GM18870 (cell line): ENCODE results near the gene DTX4.
A peak's percentile ranks its signal among the peaks of the same experiment; 100 is the strongest.
"Not testable (repeated sequence)": the region's sequence is repeated elsewhere in the genome, so short reads cannot be mapped to it uniquely, and the experiment has no call there.

Experiments
- ATAC-seq: cut with Tn5 transposase; IDR thresholded peaks from one replicate; pipeline ENCODE4 v1.9.1; 2021; ENCODE audit warnings: moderate library complexity; ENCODE audit not compliant: unreplicated experiment

DTX4 gene

DNA sequence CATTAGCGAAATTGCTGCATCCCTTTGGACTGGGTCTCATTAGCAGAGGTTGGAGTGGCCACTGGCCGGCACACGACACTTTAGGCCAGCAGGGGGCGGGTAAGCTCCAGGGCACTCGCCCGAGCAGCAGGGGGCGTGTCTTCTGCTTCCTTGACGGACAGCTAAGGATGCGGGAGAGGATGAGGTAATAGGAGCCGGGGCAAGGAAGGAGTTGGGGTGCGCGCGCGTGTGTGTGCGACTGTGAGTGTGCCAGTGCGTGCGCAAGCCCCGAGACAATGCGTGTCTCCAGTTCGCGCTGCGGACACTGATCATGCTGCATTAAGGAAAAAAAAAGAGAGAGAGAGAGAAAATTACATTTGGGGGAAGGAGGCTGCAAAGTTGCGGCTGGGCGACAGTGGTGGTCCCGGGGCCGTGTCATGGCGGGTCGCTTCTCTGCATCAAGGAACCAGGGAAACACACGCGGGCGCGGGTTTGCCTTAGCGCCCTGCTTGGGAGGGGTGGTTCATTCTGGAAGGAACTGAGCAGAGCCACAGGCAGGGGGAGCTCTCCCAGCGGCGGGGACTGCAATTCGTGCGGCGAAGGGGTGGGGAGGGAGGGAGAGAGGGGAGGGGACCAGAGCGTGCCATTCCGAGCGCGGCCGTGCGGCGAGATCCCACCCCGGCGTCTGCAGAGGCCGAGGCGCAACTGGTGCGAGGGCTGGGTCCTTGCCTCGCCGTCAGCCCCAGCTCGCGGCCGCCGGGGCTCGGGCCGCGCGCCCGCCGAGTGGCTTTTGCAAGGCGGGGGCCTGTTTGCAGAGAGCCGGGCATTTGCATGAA, at the start of gene DTX4:
TSS of gene DTX4 (plus strand) at position 625 of the 815 bp plus-strand sequence. CDS start 464 bp downstream, outside the sequence.
- ATAC-seq = peak; percentile 72

DNA sequence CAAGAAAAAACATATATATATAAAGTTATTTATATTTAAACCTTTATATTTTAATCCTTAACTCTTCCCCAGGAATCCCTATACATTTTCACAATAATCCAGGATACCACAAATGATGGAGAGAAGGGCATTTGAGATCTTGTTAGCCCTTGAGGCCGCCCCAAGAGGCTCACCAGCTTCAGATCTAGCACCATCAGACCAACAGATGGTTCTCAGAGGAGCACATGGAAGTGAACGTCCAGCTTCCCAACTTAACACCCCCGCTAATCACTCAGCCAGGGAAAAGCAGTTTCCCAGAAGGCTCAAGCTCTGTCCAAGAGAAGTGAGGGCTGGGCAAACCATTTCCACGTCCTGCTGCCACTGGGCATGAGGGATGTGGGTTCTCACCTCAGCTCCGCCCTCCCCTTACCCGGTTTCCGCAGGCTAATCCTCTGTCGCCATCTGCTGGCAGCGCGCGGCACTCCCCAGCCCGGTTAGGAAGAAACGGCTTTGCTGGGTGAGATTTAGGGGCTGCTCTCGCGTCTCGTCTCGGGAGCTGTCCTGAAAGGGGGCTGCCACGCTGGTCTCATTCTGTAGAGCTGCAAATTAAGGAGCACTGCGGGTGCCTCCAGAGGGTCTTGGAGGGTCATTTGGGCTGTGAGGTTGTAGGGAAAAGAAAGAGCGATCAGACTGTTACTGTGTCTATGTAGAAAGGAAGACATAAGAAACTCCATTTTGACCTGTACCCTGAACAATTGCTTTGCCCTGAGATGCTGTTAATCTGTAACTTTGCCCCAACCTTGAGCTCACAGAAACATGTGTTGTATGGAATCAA, 36.1 kb upstream of the DTX4 start:
- peak; percentile 95 for ATAC-seq

DNA sequence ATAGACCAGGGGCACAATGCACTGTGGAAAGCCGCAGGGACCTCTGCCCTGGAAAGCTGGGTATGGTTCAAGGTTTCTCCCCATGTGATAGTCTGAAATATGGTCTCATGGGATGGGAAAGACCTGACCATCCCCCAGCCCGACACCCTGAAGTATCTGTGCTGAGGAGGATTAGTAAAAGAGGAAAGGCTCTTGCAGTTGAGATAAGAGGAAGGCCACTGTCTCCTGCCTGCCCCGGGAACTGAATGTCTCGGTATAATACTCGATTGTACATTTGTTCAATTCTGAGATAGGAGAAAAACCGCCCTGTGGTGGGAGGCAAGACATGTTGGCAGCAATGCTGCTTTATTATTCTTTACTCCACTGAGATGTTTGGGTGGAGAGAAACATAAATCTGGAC, 35.4 kb upstream of the DTX4 start:
- not testable (repeated sequence) for ATAC-seq

- ATAC-seq = no peak
These were observed 34.7 kb upstream of the DTX4 start for GRCh38 chr11:59137190-59137589.

- no peak for ATAC-seq
These were observed 33.3 kb upstream of the DTX4 start for GRCh38 chr11:59138643-59139042.

- no peak for ATAC-seq
These were observed 30.7 kb upstream of the DTX4 start for GRCh38 chr11:59141191-59141590.

DNA sequence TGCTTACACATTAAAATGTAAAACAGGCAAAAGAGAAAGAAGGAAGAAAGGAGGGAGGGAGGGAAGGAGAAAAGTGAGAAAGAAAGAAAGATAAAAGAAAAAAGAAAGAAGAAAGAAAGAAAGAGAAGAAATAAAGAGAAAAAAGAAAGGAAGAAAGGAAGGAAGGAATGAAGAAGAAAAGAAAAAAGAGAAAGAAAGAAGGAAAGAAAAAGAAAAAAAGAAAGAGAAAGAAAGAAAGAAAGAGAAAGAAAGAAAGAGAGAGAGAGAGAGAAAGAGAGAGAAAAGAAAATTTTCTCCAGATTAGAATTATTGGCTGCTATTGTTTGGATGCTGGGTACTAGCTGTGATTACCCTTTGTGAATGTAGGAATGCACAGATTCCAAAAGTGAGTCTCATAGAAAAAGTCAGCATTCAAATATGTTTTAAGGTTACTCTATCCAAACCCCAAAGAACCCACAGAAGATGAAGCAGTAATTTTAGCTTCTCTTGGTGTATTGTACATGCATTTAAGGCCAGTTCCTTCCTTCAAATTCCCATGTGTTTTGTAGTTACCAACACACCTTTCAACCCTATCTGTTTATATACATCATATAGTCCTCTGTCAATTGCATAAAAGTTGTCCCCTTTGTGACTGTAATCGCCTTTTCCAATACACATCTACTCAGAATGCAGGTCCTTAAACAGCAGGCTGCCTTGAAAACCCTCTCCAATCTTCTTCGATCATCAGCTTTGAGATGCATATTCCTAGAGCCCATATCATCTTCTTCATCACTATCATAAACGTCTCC, 30.1 kb upstream of the DTX4 start:
- peak; percentile 0 for ATAC-seq

GRCh38 chr11:59142530-59143507, 29.1 kb upstream of the DTX4 start, which contains the start of gene FAM111A:
Gene FAM111A (plus strand): TSS chr11:59142856. CDS start chr11:59148873, 6,017 bp downstream.
- ATAC-seq = peak; percentile 74

GRCh38 chr11:59144096-59144495, 27.8 kb upstream of the DTX4 start:
- no peak for ATAC-seq

- peak; percentile 59 for ATAC-seq
These were observed 27.2 kb upstream of the DTX4 start for GRCh38 chr11:59144579-59145345.

GRCh38 chr11:59145534-59145933, 26.4 kb upstream of the DTX4 start:
- ATAC-seq = no peak

- ATAC-seq = peak; percentile 55
These were observed 20.2 kb upstream of the DTX4 start for GRCh38 chr11:59151761-59152160.

- ATAC-seq = peak; percentile 81
These were observed 19.5 kb upstream of the DTX4 start for GRCh38 chr11:59152312-59152951.

GRCh38 chr11:59154610-59155009, 17.3 kb upstream of the DTX4 start:
- no peak for ATAC-seq

GRCh38 chr11:59157433-59157832, 14.5 kb upstream of the DTX4 start:
- no peak for ATAC-seq

GRCh38 chr11:59158206-59159068, 13.5 kb upstream of the DTX4 start:
- peak; percentile 87 for ATAC-seq

GRCh38 chr11:59164028-59164427, 7.9 kb upstream of the DTX4 start:
- ATAC-seq = no peak
